ENCODE data around the gene MST1. TPM values are rescaled to one million over a fixed set of nuclear protein-coding genes. Genes with fewer than 3 reads are reported as not detected.

The MST1 gene
- total RNA-seq, 1 experiment from 2014 or later: 3.4 TPM

Other genes starting within 250 kb of the MST1 start
- gene DAG1, start 219.2 kb downstream of the MST1 start, total RNA-seq (2014; rRNA removed; shearing (Covaris generic)): 75.7 and 88.6 TPM in 2 replicates
- gene BSN, start 135.0 kb downstream of the MST1 start, total RNA-seq (2014; rRNA removed; shearing (Covaris generic)): under 0.01 and 0.10 TPM in 2 replicates
- gene APEH, start 15.1 kb downstream of the MST1 start, total RNA-seq (2014; rRNA removed; shearing (Covaris generic)): 103 and 108 TPM in 2 replicates
- gene RNF123, start 83 bp upstream of the MST1 start, total RNA-seq (2014; rRNA removed; shearing (Covaris generic)): 11.0 and 17.4 TPM in 2 replicates
- 1.1 and 4.3 TPM in 2 replicates for gene AMIGO3, start 30.2 kb upstream of the MST1 start, total RNA-seq (2014; rRNA removed; shearing (Covaris generic))
- 28.5 and 49.1 TPM in 2 replicates for gene GMPPB, start 34.5 kb upstream of the MST1 start, total RNA-seq (2014; rRNA removed; shearing (Covaris generic))
- 26.4 and 32.5 TPM in 2 replicates for gene IP6K1, start 97.1 kb upstream of the MST1 start, total RNA-seq (2014; rRNA removed; shearing (Covaris generic))
- gene CDHR4, start 110.4 kb upstream of the MST1 start, total RNA-seq (2014; rRNA removed; shearing (Covaris generic)): not detected in 2 replicates
- gene INKA1, start 113.8 kb upstream of the MST1 start, total RNA-seq (2014; rRNA removed; shearing (Covaris generic)): 4.1 and 6.6 TPM in 2 replicates
- gene UBA7, start 124.5 kb upstream of the MST1 start, total RNA-seq (2014; rRNA removed; shearing (Covaris generic)): 22.3 and 27.2 TPM in 2 replicates
- 13.5 and 15.0 TPM in 2 replicates for gene TRAIP, start 167.1 kb upstream of the MST1 start, total RNA-seq (2014; rRNA removed; shearing (Covaris generic))
- gene CAMKV, start 180.4 kb upstream of the MST1 start, total RNA-seq (2014; rRNA removed; shearing (Covaris generic)): not detected in 2 replicates
- 0.29 and 0.36 TPM in 2 replicates for gene MST1R, start 214.4 kb upstream of the MST1 start, total RNA-seq (2014; rRNA removed; shearing (Covaris generic))
- gene MON1A, start 240.3 kb upstream of the MST1 start, total RNA-seq (2014; rRNA removed; shearing (Covaris generic)): 12.6 and 16.3 TPM in 2 replicates

Data from RPMI7951 (cell line).